ENCODE measurements around the gene SPATA18. TPM values are rescaled to one million over a fixed set of nuclear protein-coding genes. Genes with fewer than 3 reads are reported as not detected.

The SPATA18 gene, protein sequence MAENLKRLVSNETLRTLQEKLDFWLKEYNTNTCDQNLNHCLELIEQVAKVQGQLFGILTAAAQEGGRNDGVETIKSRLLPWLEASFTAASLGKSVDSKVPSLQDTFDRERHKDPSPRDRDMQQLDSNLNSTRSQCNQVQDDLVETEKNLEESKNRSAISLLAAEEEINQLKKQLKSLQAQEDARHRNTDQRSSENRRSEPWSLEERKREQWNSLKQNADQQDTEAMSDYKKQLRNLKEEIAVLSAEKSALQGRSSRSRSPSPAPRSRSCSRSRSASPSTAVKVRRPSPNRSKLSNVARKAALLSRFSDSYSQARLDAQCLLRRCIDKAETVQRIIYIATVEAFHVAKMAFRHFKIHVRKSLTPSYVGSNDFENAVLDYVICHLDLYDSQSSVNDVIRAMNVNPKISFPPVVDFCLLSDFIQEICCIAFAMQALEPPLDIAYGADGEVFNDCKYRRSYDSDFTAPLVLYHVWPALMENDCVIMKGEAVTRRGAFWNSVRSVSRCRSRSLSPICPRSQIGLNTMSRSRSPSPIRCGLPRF
- total RNA-seq, result 7.2 TPM
- long read RNA-seq, partial matches to known transcripts, result 0 of 3 reads
- long read RNA-seq, other reads (novel, unspliced or antisense), result 3 of 3 reads

GRCh38 chr4:52051213-52051614 lies at the start of gene SPATA18:
Gene SPATA18 (plus strand): TSS chr4:52051304. CDS start chr4:52051705, 401 bp downstream.
- no peak for DNase-seq (ENCODE audit: low spot score)

- no peak for DNase-seq (ENCODE audit: low spot score)
Observed at GRCh38 chr4:52001616-52002015, 49.5 kb upstream of the SPATA18 start.

GRCh38 chr4:52004414-52004813 lies 46.7 kb upstream of the SPATA18 start:
- no peak for DNase-seq (ENCODE audit: low spot score)

DNA sequence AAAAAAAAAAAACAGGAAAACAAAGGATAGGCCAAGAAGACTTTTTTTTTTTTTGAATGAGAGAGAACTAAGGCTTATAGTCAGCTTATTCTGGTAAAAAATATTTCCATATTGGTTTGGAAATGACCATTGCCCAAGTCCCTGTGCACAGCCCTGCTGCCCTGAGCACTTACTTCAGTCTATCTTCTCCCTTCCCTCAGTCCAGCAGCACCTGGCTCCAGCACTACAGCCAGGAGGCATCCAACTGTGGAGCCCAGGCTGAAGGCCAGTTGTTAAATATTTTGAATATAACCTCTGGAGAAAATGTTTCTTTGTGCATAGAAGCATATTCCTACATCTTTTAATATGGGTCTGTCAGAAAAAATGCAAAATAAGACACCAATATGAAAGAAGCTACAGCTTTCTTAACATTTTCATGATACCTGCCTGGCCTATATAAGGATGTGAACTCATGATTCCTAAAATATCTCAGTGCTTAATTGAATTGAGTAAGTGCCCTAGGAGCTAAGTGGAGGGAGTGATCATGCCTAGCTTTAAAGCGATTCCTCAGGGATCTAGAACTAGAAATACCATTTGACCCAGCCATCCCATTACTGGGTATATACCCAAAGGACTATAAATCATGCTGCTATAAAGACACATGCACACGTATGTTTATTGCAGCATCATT lies 45.4 kb upstream of the SPATA18 start:
- DNase-seq (ENCODE audit: low spot score), result no peak

GRCh38 chr4:52006887-52007286 lies 44.2 kb upstream of the SPATA18 start:
- DNase-seq (ENCODE audit: low spot score), result no peak

GRCh38 chr4:52010986-52011385 lies 40.1 kb upstream of the SPATA18 start:
- no peak for DNase-seq (ENCODE audit: low spot score)

DNA sequence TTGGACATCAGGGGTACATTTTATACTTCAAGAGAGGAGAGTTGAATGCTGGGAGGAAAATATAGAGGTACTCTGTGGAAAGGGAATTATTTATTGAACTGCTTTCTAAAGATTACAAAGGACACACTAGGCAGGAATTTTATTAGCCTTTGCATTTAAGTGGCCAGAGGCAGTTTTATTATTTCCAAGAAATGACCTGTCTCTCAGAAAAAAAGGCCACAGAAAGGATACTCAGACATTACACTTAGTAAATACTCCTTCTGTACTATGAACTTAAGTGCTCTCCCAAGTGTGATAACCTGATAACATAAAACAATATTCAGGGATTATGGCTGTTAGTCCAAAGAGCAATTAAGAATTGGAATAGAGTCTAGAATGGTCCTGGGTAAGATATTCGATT lies 38.5 kb upstream of the SPATA18 start:
- no peak for DNase-seq (ENCODE audit: low spot score)

DNA sequence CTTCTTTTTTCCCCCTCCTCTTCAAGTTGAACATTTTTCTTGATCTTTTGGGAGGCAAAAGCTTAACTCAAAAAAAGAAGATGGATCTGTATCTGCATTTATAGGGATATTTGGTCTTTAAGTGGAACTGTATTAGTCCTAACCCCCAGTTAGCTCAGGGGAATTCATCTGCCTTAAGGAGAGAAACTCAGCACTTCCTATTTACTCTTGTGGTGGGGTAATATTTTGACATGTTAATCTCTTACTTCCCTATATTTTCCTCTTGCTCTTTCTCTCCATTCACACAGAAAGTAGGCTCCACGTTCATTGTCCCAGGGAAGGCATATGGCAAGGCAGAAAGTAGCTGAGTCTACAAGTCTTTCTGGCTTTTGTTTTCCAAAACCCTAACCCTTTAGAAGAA lies 36.2 kb upstream of the SPATA18 start:
- DNase-seq (ENCODE audit: low spot score), result no peak

- DNase-seq (ENCODE audit: low spot score), result no peak
Observed at GRCh38 chr4:52015366-52015765, 35.7 kb upstream of the SPATA18 start.

DNA sequence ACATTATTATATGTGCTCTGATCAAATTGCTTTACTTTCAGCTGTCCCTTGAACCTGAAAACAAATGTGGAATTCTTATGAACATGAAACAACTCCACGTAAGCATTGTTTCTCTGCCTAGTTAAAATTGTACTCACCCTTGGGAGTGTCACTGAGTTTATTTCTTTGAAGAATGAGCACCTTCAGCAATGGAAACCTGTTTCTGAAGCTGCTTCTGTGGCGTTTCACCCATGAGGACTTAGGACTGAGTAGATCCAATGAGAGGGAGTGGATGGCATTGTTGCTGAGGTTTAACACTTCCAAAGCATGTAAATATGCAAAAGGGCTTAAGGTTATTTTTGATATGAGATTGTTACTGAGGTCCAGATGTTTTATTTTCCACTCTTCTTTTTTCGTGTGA lies 34.1 kb upstream of the SPATA18 start:
- no peak for DNase-seq (ENCODE audit: low spot score)

DNA sequence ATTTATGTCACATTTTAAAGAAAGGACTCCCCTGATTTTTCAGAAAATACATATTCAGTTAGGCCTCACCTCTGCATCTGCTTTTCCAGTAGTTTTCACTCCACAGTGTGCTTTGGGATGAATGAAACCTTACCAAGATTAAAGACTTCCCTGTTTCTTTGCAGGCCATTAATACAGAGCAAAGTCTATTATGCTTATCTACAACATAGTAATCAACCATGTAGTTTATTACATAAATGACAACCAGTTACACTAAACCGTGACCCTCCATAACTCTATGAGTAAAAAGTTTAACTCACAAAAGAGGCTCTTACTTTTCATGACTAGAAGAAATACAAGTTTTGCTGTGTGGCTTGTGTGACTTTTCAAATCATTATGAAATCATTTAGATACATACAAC lies 33.3 kb upstream of the SPATA18 start:
- DNase-seq (ENCODE audit: low spot score), result no peak

DNA sequence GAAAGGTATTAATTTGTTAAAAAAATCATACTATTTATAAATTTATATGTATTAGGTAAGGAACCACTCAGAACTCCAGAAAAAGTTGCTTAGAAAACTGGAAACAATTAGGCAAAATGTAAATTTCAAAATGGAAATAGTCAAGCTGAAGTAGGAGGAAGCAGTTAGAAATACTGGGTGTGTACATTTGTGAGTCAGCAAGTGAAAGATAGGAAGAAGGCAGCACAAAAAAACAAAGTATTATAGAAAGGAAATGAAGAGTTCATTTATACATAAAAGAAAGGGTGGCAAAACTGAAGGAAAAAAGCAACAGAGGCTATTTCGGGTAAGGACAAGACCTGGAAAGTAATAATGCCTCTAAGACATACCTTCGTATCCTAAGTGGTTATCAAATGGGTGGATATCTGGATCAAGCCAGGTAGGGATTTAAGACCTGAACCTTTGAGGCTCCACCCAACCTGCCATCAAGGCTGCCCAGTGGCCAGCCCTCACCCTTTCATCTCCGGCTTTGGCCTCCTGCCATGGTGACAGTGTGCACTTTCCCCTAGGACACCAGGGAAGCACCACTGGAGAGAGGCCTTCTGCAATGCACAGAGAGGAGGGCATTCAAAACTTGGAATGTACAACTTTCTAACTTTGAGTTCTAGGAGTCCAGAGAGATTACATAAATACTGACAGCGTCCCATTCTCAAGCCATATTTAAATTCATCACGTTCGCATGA lies 31.0 kb upstream of the SPATA18 start, which contains the start of gene LRRC66:
Gene LRRC66, minus strand, starts transcription at position 428 of the 722 bp plus-strand sequence. CDS start 2,750 bp downstream, outside the sequence.
- DNase-seq (ENCODE audit: low spot score), result no peak

DNA sequence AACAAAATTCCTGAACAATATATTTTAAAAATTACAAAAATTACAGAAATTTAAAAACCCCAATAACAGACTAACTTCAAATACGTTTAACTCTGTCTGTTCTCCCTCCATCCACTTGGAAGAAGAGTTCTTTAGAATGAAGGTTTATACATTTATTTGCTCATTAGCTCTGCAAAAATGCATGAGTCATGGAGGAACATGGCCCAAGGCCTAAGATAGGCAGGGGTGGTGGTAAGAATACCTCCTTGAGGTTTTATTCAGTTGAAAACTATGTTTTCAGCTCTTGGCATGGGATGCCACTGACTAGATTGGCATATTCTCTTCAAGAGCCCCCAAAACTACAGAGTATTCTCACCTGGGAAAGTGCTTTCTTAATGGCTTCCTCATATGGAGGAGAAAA lies 22.1 kb upstream of the SPATA18 start:
- DNase-seq (ENCODE audit: low spot score), result no peak

DNA sequence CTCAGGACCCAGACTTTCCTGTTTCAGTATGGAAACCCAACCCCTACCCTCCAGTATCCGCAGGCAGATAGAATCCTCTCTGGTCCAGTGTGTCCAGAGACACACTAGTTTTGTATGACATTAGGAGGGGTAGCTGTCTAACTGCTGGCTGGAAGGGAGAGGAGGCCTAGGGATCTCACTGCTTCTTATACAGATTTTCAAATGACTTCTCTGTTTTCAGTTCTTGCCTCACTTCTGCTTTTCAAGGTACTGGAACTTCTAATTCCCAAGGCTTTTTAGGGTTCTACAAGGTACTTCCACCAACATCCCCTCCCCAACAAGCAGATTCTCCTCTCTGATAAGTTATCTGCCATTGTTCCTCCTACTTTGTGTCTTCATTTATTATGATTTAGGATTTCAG lies 19.1 kb upstream of the SPATA18 start:
- no peak for DNase-seq (ENCODE audit: low spot score)

GRCh38 chr4:52035190-52035589 lies 15.9 kb upstream of the SPATA18 start:
- no peak for DNase-seq (ENCODE audit: low spot score)

- no peak for DNase-seq (ENCODE audit: low spot score)
Observed at GRCh38 chr4:52036886-52037530, 14.1 kb upstream of the SPATA18 start.

DNA sequence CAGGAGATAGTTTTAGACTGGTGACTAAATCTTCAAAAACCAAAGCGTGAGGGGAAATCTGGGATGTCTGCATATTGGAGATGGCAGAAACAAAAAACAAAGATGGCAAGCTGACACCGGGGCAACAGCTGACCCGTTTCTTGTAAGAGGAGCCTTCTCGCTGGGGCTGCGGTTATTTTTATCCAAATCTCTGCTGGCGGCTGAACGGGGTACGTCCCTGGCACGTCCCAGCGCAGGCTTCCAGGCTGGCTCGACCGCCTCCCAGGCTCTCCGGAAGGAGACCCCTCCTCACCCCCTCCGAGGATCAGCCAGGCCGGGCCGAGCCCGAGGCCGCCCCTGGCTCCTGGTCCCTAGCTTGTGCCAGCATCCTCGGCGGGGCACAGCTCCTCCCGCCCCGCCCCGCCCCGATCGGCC lies 13.4 kb upstream of the SPATA18 start:
- no peak for DNase-seq (ENCODE audit: low spot score)

- peak; percentile 90 for DNase-seq (ENCODE audit: low spot score)
Observed at GRCh38 chr4:52038103-52038912, 12.8 kb upstream of the SPATA18 start, which contains the start of gene SGCB. Gene SGCB (minus strand): TSS chr4:52038299. CDS start chr4:52038259, 40 bp downstream.

DNA sequence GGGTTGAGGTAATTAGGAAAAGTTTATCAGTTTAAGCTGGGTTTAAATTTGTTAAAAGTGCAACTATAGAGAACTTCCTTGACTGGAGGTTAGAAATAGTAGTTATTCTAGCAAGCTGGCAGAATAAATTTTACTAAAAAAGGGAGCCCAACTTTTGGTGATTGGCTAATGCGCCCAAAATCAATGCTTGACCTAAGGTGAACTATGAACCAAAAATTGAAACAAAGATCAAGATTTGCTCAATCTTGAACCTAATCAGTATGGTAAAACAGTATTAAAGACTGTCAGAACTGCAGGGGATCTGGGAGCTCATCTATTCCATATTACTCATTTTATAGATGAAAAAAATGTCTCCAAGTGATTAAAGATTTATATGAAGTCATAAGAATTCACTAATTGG lies 6.1 kb upstream of the SPATA18 start:
- no peak for DNase-seq (ENCODE audit: low spot score)

DNA sequence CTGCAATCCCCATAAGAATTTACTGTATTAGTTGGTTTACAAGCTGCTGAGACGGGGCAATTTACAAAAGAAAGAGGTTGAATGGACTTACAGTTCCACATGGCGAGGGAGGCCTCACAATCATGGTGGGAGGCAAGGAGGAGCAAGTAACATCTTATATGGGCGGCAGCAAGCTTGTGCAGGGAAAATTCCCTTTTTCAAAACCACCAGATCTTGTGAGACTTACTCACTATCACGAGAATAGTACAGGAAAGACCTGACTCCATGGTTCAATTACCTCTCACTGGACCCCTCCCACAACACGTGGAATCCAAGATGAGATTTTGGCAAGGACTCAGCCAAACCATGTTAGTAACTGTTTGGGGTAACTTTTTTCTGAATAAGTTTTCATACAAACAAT lies 1.8 kb upstream of the SPATA18 start:
- DNase-seq (ENCODE audit: low spot score), result no peak
